T-helper 1 cell treated with Interleukin-12 subunit alpha and Interleukin-12 subunit beta and Interleukin-4 antibody, amounts not matched to agents 30 ng/mL and 1 ng/mL, for 36 hours (primary cell): ENCODE data around the gene TPCN2. TPM values are rescaled to one million over a fixed set of nuclear protein-coding genes. Genes with fewer than 3 reads are reported as not detected.

Source experiments
- intact Hi-C: fragments of 100-400 bp; cut with micrococcal nuclease; formaldehyde crosslinking; loops from one replicate; pipeline ENCODE4 v1.15.1; 2024
- total RNA-seq: library from RNA; stranded (reverse); gene quantifications from 2 replicates; pipeline ENCODE4 v1.2.3, GENCODE V29; 2022

The TPCN2 gene
- total RNA-seq, 1 donor from 2014 or later: 20.4 TPM

- intact Hi-C loops: no loop called here
Observed at GRCh38 chr11:69159150-69159852, 110.6 kb downstream of the TPCN2 start.

GRCh38 chr11:69160296-69161116, 111.8 kb downstream of the TPCN2 start:
- intact Hi-C loops: no loop called here

- intact Hi-C loops: no loop called here
Observed at GRCh38 chr11:69161117-69161407, 112.3 kb downstream of the TPCN2 start.

- intact Hi-C loops: no loop called here
Observed at GRCh38 chr11:69162505-69162904, 113.8 kb downstream of the TPCN2 start.

- intact Hi-C loops: no loop called here
Observed at GRCh38 chr11:69163842-69164241, 115.1 kb downstream of the TPCN2 start.

- intact Hi-C loops: no loop called here
Observed at GRCh38 chr11:69164824-69165223, 116.1 kb downstream of the TPCN2 start.

- intact Hi-C loops: loop anchor here (2.0 kb wide), 1 partner anchor 41 kb away; no protein-coding TSS in a partner anchor
Observed at GRCh38 chr11:69165775-69166174, 117.0 kb downstream of the TPCN2 start.

- intact Hi-C loops: loop anchor here (2.0 kb wide), 1 partner anchor 42 kb away; no protein-coding TSS in a partner anchor
Observed at GRCh38 chr11:69166218-69167115, 117.7 kb downstream of the TPCN2 start.

GRCh38 chr11:69167130-69167915, 118.6 kb downstream of the TPCN2 start:
- intact Hi-C loops: loop anchor here (2.0 kb wide), 1 partner anchor 43 kb away; no protein-coding TSS in a partner anchor

- intact Hi-C loops: loop anchor here (2.0 kb wide), 1 partner anchor 43 kb away; no protein-coding TSS in a partner anchor
Observed at GRCh38 chr11:69167916-69168691, 119.4 kb downstream of the TPCN2 start.

GRCh38 chr11:69169479-69169878, 120.7 kb downstream of the TPCN2 start:
- intact Hi-C loops: no loop called here

GRCh38 chr11:69170704-69171103, 122.0 kb downstream of the TPCN2 start:
- intact Hi-C loops: no loop called here

GRCh38 chr11:69171476-69172240, 122.9 kb downstream of the TPCN2 start:
- intact Hi-C loops: no loop called here

GRCh38 chr11:69172674-69173073, 123.9 kb downstream of the TPCN2 start:
- intact Hi-C loops: no loop called here

- intact Hi-C loops: no loop called here
Observed at GRCh38 chr11:69173331-69173730, 124.6 kb downstream of the TPCN2 start.

GRCh38 chr11:69173925-69174581, 125.3 kb downstream of the TPCN2 start:
- intact Hi-C loops: no loop called here

- intact Hi-C loops: no loop called here
Observed at GRCh38 chr11:69174841-69175240, 126.1 kb downstream of the TPCN2 start.

- intact Hi-C loops: no loop called here
Observed at GRCh38 chr11:69178819-69179482, 130.2 kb downstream of the TPCN2 start.
